HS-27A (cell line): ENCODE measurements around the gene RSPH9.

Experiments used
- DNase-seq: peaks from one replicate; pipeline ENCODE4 v3.0.0-alpha.2; 2012; ENCODE audit warnings: low read depth, missing footprints

RSPH9 gene

GRCh38 chr6:43668151-43669028 is 23.6 kb downstream of the RSPH9 start:
- DNase-seq = no peak

- no peak for DNase-seq
These were observed 24.4 kb downstream of the RSPH9 start for GRCh38 chr6:43669050-43669921.

DNA sequence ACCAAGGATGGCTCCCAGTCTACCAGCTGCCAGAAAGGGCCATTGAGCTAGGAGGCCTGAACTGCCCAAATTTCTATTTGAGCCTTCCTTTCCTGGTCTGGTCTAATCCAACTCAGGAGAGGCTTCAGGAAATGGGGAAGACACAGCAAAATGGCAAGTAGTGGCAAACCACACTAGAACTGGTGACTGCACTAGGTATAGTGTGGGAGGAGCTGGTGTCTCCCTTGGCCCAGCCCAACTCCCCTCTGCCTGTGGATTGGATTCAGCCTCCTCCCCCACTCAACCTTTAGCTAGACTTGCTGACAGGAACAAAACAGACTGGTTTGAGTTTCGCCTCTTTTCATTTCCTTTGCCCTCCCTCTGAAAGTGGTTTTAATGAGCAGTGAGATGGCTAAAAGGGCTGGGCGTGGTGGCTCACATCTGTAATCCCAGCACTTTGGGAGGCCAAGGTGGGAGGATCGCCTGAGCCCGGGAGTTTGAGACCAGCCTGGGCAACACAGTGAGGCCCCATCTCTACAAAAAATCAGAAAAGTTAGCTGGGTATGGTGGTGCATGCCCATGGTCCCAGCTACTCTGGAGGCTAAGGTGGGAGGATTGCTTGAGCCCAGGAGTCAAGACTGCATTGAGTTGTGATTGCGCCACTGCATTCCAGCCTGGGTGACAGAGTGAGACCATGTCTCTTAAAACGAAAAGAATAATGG is 25.2 kb downstream of the RSPH9 start:
- no peak for DNase-seq

DNA sequence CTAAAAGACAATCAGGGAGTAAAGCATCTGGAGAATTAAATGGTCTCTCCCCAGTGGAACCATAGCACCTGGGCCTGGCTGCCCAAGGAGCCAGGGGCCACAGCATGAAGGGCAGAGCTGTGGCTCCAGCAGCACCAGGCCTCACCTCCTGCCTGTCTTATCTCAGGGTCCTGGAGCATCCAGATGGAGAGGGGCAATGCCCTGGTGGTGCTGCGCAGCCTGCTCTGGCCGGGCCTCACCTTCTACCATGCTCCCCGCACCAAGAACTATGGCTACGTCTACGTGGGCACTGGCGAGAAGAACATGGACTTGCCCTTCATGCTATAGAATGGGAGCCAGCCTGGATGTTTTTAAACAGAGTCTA is 25.8 kb downstream of the RSPH9 start:
- no peak for DNase-seq

GRCh38 chr6:43671011-43671800 is 26.4 kb downstream of the RSPH9 start:
- no peak for DNase-seq

- no peak for DNase-seq
These were observed 27.2 kb downstream of the RSPH9 start for GRCh38 chr6:43671801-43672690.

- DNase-seq = no peak
These were observed 28.7 kb downstream of the RSPH9 start for GRCh38 chr6:43673444-43674084.

DNA sequence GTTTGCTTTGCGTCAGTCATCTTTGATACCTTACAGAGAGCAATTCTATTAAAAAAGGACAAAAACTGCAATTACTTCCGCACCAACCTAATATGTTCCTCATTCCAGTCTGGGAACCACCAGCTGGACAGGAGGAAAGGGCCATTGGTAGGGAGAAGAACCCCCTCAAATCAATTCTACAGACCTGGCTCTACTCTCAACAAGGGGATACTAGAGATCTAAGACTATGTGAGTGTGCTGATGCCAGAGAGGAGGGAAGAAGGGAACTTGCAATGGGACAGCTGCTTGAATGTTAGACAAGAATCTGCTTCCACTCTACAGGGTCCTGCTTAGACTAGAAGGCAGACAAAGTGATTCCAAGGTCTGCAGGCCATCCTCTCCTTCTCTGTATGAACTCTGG is 29.5 kb downstream of the RSPH9 start:
- no peak for DNase-seq

- no peak for DNase-seq
These were observed 30.1 kb downstream of the RSPH9 start for GRCh38 chr6:43674921-43675320.

DNA sequence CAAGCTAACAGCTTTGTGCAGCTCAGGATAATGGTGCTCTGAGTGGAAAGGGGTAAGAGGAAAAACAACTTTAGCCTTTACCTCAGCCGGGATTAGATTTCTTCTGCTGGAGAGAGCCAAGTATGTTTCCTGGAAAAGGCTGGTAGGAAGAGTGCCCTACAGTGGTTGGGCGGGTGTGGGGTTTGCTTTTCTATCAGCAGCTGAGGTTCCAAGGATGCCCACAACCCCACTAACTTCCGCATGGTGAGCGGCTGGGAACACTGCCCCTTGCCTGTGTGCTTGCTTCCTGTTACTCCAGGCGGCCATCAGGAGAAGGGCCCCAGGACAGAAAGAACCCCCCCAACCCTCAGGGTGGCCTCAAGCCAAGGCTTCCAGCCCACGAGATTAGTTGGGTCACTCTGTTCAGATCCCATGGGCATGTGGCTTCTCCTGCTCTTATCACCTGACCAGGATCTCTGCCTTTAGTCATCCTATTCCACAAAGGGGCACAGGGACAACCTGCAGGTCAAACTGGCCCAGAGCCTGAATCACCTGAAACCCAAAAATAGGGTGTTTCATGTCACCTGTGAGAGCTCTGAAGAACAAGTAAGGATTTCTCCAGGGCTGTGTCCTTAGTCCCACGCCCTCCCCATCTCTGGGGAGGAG is 32.2 kb downstream of the RSPH9 start:
- no peak for DNase-seq

DNA sequence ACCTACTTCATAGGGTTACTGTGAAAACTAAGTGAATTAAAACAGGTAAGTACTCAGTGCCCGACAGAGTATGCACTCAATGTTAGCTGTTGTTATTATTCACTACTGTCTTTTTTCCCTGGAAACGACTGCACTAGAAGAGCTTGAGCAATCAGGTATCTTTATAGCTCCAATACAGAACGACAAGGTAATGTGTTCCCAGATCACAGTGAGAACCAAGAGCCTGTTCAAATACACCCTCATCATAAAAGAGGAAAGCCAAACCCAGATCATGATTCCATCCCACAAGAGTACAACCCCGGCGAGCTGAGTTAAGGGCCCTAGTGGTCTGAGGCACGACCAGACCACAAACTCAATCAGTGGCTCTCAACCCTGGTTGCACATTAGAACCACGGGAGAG is 32.9 kb downstream of the RSPH9 start:
- no peak for DNase-seq

- no peak for DNase-seq
These were observed 33.5 kb downstream of the RSPH9 start for GRCh38 chr6:43678341-43678740.

GRCh38 chr6:43679057-43679456 is 34.2 kb downstream of the RSPH9 start:
- DNase-seq = no peak

DNA sequence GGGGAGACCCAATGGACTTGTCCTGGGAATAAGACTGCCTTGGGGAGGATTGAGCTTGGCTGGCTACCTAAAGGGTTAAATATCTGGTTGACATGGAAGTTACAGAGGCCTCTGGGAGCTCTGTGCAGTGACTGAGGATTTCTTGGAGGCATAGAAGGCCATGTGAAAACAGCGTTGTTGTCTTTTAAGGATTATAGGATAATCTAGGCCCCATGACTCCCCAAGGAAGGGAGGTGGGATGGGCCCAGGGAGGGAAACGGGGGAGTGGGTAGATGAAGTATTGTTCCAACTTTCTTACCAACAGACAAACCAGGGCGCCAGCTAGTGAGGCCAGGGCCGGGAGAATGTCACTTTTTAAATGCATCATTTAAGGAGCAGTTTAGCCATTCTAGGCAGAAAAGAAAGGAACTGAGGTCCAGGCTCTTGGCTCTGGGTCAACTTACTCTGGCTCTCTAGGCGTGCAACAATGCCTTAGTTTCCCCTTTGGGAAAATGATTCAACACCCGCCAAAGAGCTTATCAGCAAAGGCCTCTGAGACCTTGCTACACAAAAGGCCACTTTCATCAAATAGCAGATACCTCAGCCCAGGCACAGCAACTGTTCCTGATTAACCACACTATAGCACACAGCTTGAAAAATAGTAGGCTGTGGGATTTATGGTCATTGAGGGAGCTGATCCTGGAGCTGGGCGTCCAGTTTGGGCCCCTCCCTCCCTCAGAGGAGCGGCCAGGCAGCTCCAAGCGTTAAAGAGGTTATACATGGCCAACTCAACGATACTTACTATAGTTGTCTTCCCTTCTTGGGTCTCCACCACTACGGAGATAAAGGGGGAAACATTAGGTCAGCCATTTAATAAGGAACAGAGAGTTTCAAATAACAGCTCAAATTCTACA is 35.7 kb downstream of the RSPH9 start:
- no peak for DNase-seq

GRCh38 chr6:43681303-43681702 is 36.5 kb downstream of the RSPH9 start:
- DNase-seq = no peak

DNA sequence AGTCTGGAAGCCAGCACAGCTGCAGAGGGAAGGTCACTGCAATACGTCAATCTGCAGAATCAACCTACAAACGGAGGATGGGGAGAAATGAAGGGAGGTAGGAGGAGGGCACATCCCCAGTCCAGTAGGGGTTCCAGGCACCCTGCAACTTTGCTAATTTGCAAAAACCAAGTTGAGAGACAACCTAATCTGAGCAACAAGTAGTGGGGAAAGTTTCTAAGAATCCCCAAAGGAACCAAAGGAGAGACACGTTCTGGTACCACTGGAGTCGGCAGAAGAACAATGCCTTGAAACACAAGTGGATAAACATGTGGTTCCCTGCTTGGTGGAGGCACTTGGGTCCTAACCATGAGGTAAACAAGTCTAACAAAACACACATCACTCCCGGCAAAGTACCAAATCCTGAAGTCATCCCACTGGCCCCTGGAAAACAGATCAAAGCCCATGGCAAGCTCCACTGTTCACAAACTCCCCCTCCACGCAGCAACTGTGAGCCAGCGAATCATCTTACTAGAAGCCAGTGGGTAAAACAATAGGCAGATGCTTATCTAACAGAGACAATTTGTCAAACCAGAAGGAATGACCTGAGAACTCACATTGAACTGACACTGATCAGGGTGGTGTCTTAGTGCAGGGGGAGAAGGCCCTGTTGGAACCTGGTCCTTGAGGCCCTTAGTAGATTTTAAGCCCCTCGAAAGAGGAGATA is 38.0 kb downstream of the RSPH9 start:
- DNase-seq = no peak

DNA sequence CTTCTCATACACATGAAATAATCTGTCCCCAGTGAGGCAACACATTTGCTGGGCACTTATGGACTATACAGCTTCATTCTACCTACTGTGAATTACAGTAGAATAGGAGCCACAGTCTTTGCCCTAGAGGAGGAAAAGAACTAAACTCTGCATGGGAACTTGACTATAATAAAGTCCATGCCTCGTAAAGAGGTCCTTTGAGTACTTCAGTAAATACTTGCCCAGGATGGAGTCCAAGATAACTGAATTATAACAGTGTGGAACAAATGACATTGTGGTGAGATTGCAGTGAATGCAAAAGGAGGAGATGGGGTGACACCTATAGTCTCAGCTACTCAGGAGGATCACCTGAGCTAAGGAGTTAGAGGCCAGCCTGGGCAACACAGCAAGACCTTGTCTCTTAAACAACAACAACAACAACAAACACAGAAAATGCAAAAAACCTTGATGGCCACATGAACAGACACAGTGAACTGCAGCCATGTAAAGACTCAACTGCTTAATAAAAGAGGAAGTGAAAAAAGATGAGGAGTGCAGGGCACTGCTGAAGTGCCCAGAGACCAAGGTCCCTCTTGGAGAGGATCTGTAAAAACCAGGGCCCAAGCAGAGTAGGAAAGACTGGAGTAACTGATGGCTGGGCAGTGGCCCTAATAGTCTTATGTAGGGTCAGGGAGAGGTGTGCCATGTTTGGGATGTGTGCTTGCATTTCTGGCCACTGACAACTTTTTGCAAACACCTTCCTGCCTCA is 39.0 kb downstream of the RSPH9 start:
- no peak for DNase-seq
